Stimulated activated CD4-positive, alpha-beta T cell treated with anti-CD3 and anti-CD28 coated beads, Interleukin-1b, Interleukin-23, amount 100 ng/mL, for 48 hours (primary cell): ENCODE results near the gene TBC1D7.

Experiments
- DNase-seq: peaks from one replicate; pipeline ENCODE4 v3.0.0-alpha.2; 2020

TBC1D7 gene

DNA sequence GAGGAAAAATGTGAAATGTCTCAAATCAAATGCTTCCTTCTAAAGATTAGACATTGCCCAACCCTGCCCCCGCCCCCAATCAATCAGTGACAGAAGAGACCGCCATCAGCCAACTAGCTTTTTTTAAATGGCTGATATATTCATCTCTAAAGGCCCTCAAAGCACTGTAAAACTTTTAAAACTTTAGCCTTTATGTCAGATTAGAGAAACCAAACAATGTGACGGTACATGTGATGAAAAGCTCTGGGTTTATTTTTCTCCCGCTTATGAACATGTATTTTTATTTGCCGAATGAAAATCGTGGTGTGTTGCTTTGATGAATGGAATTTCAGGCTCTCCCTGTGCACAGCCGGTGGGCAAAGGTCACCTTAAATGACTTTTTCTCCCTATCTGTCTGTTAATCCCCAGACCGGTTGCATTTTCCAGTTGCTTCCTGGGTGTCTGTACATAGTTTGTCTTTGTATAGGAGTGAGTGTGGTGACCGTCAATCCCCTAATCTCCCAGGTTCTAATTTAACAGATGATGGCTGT is 38.5 kb downstream of the TBC1D7 start:
- no peak for DNase-seq

DNA sequence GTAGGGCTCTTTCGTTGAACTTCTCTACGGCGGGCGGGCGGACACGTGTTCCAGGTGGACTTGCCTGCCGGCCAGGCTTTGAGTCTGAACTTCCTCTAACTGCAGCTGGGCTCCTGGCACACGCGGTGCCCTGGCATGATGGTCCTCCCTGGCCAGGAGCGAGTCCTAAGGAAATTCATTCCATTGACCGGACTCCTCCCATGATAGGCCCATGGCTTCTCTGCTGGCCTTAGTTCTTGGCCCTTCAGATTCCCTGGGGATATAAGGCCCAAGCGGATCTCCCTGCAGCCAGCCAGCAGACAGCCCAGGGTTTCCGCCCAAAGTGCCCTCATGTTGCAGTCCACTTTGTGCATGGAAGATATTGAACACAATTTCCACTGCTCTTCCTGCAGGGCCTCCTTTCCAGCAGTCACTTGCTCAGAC is 39.4 kb downstream of the TBC1D7 start:
- DNase-seq: no peak

DNA sequence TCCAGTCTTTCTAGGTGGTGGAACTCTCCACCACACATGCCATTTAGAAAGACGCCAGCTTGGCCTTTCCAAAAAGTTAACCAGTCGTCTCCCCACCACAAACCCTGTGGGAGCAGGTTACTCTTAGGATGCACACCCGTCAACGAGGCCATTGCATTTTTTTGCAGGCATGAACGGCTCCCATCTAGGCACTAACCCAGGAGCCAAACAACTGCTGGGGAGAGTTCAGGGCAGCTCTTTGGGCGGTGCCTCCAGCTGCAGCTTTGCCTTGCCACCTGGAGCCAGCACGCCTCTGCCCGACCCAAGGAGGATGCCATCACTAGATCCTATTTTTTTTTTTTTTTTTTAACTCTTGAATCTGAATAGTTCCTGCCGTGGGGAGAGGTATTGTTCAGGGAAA is 39.9 kb downstream of the TBC1D7 start:
- no peak for DNase-seq

DNA sequence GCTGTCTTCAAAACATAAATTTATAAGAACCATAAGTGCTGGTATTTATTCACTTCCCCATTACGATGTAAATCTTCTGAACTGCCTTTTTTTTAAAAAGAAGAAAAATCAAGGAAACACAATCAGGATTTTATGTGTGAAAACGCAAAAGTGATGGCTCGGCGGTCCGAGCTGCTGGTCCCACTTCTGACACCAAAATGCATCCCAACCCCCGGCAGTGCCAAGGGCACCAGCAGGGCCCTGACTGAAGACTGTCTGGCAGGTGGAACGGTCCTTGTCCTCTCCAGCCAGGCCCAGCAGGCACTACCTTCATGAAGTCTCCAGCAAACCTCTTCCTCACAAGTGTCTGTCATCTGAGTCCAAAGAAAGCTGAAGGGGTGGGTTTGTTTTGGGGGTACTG is 41.2 kb downstream of the TBC1D7 start:
- no peak for DNase-seq

DNA sequence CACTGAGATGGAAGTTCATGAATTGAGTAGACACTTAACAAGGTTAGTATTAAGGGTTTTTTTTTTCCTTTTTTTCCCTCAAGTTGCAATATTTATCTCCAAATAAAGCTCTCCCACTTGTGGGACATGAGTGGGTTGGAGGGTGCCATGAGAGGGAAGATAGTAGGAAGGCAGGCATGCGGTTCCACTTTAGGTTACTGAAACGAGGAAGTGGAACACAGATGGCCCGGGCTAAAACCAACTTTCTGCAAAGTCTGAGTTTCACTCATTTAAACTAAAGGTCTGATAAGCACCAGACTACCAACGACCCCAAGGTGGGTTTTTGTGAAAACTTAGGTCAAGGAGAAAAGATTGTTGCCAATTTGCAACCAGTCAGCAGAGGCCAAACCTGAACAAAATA is 42.2 kb downstream of the TBC1D7 start:
- no peak for DNase-seq

DNA sequence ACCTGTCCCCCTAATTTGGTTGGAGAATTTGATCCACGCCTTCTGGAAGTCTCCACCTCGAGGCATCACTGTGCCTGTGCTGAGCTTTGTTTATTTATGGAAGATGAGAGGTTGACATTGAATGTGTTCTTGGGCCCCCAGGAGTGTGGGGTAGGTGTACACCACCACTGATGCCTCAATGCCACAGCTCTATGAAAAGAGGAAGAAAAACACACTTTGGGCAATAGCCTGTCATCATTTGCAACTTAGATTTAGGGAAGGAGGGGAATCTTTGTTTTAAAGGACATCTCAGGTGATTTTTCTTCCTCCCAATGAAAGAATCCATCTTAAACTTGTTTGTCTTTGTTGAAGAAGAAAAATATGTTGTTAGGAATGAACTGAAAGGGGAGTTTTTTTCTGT is 42.6 kb downstream of the TBC1D7 start:
- no peak for DNase-seq

DNA sequence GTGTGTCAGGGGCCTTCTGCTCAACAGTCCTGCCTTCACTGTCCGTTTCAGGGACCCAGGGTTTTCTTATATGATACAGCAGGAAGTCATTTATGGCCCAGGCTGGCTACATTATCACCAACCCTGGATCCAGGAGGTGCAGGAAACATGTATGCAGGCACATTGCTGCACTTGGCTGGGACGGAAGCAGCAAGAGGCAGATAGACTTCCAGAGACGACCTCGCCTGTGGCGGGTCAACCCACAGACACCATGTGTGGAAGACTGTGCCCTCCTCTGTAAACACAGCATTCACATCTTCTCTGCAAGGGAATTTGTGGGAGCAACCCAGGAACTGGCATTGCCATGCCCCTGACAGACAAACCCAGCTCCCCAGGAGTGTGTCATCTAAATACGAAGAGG is 43.7 kb downstream of the TBC1D7 start:
- DNase-seq: no peak

DNA sequence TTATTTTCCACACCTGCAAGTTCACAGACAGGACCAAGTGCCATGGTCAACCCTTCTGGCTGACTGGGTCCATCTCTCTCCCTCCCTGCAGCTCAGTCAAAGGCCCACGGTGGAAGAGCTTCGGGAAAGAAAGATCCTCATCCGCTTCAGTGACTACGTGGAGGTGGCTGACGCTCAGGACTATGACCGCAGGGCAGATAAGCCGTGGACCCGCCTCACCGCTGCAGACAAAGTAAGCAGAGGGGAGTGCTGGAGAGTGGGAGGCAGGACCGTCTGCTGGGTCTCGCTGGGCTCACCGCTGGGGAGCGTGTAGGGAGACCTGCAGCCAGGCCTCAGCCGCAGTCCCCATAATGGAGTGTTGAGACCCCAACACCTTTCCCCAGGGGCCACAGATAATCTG is 45.0 kb downstream of the TBC1D7 start:
- no peak for DNase-seq

DNA sequence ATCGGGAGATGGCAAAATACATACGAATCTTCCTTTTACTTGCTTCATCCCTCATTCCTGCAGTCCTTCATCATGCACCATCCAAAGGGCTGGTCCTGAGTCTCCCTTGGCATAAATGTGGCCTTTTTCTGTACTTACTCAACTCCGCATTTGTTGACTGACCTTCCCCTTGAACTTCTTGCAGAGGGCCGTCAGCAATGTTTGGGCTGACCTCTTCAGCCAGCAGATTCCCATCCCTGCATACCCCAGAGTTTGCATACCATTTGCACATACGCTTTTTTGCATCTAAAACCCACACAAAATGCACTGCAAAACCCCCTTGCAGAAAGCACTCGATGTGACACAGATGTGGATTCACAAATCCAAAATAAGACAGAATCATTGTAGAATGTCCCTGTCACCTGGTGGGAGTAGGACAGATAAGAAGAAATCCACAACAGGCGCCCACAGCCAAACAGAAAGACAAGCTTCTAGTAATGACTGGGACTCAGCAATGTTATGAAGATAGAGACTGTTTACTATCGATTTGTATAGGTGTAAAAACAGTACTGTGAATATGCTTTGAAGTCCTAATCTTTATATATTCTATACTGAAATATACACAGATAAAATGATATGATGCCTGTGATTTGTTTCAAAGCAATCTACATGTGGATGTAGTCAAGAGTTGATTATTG is 45.8 kb downstream of the TBC1D7 start:
- no peak for DNase-seq

DNA sequence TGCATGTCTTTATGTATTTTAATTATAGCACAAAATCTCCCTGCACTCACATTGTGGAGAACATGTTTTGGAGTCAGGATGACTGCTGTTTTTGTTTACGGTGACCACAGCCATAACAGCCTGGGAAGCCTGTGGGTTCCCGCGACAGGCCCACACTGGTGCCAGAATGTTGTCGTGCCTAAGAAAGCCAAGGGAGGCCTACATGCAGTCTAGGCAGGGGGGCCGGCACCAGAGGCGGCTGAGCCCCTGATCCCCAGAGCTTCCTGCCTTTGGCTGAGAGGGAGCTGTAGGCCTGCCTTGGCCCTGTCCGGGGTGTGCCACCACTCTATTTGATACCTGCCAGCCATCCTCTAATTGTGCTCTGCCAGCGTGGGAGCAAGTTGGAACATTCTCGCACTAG is 46.7 kb downstream of the TBC1D7 start:
- DNase-seq: no peak

DNA sequence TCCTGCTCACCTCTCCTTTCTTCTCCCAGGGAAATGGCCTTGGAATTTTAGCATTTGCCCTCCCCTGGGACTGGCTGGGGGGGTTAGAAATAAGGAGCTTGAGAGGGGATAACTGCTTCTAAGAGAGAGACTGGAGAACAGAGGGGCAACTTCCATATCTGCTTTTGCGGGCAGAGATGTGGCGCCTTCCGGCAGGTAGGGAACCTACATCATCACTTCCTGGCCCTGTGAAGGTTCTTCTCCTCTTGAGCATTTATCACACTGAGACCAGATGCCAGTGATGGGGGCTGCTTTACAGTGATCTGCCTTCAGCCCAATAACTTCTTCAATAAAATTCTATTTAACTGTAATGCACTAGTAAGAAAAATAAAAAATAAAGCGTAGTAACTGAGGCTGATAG is 48.1 kb downstream of the TBC1D7 start:
- no peak for DNase-seq

DNA sequence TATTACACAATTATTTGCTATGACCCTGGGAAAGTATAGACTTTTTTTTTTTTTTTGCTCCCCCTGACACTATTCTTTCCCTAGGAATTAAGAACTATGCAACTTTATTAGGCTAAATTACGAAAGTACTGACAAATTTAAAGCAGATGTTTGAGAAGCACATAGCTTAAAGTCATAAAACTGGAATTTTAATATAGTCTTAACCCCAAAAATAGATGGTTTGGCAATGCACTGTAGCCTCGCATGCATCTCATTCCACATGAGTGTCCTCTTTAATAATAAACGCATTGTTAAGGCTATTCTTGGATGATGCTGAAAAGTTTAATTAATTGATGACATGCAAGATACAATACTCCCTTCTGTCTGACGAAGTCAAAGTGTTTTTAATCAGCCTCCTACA is 49.3 kb downstream of the TBC1D7 start:
- DNase-seq: no peak

DNA sequence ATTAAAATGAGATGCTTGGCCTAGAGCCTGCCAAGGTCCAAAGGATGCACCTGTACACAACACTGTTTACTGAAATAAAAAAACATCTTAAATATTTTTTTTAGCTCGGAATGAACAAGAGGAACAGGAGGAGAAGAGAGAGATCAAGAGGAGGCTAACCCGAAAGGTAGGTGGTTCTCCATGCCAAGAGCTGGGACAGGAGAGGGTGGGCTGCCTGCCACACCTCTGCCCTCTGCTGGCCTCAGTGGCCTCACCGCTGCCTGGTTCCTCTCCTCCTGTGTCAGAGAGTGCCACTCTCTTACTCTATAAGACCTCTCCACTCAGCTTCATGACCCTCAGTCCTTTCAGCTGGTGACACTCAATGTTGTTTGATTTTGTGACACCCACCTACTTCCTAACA is 50.2 kb downstream of the TBC1D7 start:
- no peak for DNase-seq

DNA sequence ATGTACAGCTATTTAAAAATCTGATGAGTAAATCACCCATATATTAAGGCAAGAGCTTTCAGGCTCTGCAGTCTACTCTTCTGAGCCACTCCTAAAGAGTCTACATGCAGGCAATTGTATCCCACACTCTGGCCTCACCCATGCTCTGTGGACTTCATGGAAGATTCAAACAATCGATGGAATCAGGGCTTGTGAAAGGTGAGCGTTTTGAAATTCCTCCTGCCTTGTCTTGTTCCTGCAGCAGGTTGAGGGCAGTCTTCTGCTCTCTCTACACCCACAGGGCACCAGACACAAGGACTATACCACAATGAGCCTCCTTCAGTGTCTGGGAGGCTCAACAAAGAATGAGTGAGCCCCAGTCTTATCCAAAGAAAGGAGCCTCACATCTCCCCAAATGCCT is 51.1 kb downstream of the TBC1D7 start:
- no peak for DNase-seq

DNA sequence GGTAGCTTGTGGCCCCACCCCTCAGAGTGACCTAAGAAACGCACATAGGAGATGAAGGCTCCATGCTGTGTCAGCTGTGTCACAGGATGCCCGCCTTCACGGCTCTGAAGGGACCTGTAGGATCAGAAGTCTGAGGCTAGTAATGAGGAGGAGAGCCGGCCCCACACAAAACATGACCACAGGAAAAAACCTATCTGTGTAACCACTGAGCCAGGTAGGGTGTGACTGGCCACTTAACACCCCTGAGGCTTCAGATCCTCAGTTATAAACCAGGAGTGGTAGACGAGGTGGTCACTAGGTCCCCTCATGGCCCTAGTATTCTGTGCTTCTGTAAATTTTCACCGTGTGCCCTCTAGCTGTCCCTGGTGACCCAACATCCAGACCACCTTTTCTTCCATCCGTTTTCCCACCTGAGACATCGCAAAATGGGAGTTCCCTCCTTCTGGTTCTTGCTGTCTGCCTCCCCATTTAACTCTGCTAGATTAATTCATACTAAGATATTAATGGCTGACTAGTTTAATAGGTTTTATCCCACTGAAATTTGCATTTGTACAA is 52.8 kb downstream of the TBC1D7 start:
- no peak for DNase-seq

DNA sequence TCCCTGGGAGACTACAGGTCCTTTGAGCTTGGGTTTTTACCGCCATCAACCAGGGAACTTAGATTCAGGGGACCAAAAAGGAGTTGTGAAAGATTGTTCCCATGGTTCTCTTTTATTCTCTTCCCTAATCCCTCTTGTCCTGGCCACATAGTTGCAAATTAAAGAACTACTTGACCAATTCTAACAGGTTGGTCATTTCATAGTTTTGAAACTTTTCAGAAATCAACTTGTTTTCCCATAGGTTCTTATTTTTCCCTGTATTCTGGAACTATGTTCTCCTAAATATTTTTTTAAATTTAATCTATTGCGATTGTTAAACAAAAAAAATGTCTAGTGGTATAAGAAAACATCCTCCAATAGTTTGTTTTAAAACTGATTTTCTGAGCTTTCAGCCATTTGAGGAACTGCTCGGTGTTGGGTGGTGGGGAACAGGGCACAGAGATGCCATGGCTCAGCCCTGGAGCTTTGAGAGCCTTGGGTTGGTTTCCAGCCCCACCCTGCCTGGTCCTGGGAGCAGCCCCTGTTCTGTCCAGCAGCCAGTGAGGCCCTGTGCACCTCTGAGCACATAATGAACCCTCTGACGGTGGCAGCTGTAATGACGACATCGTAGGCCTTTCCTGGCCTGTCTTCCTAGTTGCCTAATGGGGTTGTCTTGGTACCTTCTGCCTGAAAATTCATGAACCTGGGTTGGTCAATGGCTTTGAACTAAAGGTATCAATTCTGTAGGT is 53.5 kb downstream of the TBC1D7 start:
- DNase-seq: no peak

DNA sequence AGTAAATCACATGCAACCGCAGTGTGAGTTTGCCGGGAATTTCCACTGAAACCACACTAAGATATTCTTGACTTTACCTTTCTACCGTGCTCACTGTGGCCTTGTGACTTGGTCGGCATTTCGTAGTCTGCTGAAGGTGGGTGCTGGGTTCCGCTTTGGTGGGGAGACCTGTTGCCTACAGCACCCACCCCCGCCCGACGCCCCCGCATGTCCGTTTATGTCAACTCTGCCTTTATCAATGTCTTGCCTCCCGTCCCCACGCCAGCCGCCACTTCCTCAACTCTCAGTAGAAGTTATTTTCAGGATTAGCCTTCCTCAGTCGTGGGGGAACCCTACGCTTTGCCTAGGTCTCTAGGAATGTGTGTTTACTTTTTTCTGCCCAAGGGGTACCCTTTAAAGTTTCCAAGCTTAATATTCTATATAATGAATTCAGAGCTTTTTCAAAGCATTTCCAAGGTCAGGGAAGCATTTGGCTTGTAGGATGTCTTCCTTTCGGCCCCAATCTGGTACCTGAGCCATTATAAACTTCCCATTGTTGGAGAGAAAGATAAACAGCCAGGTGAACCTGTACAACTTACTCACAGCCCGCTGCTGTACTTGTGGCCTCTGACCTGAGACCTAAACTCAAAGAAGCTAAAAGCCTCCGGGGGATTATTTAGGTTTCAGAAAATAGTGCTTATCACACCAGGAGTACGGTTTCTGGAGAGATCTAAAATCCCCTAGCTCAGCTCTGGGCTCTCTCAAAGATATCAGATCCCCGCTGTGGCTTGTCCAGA is 54.2 kb downstream of the TBC1D7 start:
- peak; percentile 51 for DNase-seq

DNA sequence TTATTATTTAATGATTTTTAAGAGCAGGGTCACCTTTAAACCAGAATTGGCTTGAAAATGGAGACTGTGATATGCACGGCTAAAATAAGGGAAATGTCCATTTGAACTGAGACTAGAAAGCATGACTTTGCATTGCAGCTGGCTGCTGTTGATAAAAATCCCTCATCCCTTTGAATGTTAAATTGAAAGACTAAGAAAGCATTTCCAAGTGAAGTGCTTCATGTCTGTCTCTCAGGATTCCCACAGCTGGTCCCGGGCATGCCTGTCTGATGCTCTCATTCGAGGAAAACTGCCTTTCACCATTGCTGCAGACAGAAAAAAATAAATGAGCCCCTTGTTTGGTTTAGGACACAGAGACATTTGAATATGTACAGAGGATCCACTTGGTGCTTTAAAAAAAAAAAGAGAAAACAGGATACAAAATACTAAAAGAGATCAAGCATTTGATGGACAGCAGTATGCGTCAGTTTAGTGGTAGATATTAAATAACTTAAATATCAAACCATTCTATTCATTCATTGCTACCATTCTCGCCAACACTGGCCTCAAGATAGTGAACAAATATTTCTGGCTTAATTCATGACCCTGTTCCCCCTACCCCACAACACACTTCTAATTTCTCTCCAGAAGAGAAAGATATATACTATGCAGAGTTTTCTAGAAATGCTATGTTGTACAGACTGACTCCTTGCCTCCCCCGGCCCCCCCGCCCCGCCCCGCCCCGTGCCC is 55.0 kb downstream of the TBC1D7 start:
- no peak for DNase-seq

DNA sequence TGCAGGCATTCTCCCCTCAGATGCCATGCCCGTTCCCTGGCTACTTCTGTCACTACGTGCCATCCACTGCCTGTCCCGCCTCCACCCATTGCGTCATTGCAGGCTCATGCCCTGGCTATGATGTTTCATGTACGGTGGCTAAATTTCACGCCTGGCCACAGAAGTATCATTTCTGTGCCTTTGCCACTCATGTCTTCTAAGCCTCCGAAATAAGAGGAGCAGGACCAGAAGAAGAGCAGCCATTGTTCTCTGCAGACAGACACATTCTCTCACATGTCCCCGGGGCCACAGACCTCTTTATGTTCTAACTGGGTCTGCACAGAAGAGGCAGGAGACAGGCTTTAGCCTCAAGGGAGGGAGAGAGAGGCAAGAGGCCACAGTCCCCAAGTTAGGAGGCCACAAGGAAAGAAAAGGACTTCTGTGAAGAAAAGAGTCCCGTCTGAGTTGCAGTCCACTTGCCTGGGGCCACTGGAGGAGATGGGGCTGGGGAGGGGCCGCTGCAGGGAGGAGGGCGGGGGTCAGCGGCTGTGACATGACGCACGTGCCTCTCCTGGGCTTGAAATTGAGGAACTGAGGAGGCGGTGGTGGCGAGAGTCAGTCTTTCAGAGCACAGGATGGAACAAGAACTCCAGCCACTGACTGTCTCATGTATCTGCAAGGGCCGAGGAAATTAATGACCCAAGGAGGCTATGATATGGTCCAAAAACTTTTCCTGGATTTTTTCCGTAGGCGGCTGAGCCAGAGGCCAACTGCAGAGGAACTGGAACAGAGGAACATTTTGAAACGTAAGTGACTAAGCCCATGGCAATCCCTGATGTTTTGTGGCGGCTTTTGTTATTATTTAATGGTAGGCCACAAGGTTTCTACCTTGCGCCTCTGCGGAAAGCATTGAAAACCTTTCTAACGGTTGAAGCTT is 55.9 kb downstream of the TBC1D7 start:
- DNase-seq: no peak

DNA sequence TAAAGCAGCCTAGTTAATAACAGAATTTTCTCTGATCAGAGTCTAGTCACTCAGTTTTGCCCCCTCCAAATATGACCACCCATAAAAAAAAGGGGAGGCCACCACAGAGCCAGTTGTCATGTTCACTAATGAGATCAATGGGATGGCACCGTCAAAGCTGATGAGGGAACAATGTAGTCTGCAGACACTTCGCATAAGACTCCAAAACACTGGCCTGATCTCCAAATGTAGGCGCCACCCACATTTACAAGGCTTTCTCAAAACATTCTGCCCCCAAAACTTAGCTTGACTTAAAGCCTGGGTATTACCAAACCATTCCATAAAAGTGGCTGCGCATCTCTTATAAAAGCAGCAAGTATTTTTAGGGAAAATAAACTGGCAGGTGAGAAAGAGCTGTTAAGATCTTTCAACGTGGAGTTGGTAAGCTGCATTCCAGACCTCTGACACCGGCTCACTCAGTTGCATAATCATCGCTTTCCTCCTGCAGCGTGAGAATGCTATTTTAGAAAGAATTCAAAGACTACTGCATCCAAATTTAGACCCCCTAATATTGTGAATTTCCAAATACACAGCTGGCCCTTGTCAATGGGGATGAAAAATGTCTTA is 59.3 kb downstream of the TBC1D7 start:
- no peak for DNase-seq

DNA sequence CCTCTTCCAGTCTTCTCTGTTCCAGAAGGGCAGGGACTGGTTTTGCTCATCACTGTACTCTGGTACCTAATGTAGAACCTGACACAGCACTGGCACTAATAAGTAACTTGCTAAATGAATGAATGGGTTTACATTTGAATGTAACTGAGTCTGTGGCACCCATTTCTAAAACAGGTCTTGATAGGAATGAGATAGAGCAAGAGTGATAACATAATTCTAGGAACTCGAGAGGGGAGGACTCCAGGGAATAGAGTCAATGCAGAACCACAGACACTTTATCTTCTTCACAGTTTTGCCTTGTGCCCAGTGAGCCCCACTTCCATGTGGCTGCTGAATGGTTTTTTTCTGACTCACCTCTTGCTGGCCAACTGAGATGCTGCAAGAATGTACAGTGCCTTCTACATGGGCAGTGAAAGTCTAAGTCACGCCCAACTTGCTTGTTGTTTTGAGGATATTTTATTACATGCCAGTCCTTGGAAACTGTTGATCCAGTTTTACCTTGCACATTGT is 61.1 kb downstream of the TBC1D7 start:
- DNase-seq: no peak
